Uterus (tissue), 2 donors: ENCODE data around the gene TNRC18.

Experiments
- CTCF ChIP-seq, 4 experiments: fragments of 200-600 bp in 2 of 4; fragments of 450-650 bp in 2 of 4; sonication (generic) in 2 of 4; IDR thresholded peaks; one replicate each; pipeline ENCODE4 v1.5.1; 2016 to 2019; ENCODE audit warnings: antibody characterized with exemption in 4 of 4, mild to moderate bottlenecking in 2 of 4, moderate library complexity in 1 of 4
- POLR2A ChIP-seq, 2 donors: fragments of 450-650 bp; IDR thresholded peaks; one replicate each; pipeline ENCODE4 v1.6.1; 2016; ENCODE audit warnings: antibody characterized with exemption in 2 of 2, mild to moderate bottlenecking in 1 of 2, moderate library complexity in 1 of 2

GRCh38 chr7:5360451-5360850 lies 63.2 kb downstream of the TNRC18 start:
- no peak for TF ChIP-seq POLR2A (IDR thresholded peaks at IDR 0.05)
- TF ChIP-seq CTCF (IDR thresholded peaks at IDR 0.05), result no peak
